ENCODE measurements around the gene RPAIN.
"Not testable (repeated sequence)": the region's sequence is repeated elsewhere in the genome, so short reads cannot be mapped to it uniquely, and the experiment has no call there.

- peak; percentile 50 to 55 for TF ChIP-seq CTCF (conservative IDR thresholded peaks at IDR 0.05; ENCODE audit: low read depth in 2 of 2)
- not testable (repeated sequence) for TF ChIP-seq ETS1 (IDR thresholded peaks at IDR 0.05); JUNB (IDR thresholded peaks at IDR 0.05; ENCODE audit: unreplicated experiment); EZH2 (IDR thresholded peaks at IDR 0.05; ENCODE audit: low read depth, unreplicated experiment); REST (IDR thresholded peaks at IDR 0.05; ENCODE audit: unreplicated experiment); ZNF462 (CRISPR knock-in tag; IDR thresholded peaks at IDR 0.05); POLR2AphosphoS5 (IDR thresholded peaks at IDR 0.05; ENCODE audit: low read depth); EZH2phosphoT487 (IDR thresholded peaks at IDR 0.05; ENCODE audit: unreplicated experiment); ZNF114 (CRISPR knock-in tag; IDR thresholded peaks at IDR 0.05); CREB1 (CRISPR knock-in tag; IDR thresholded peaks at IDR 0.05; ENCODE audit: low read depth); ZNF331 (CRISPR knock-in tag; IDR thresholded peaks at IDR 0.05; ENCODE audit: low read depth); STAT1 (IDR thresholded peaks at IDR 0.05; ENCODE audit: unreplicated experiment); NANOG (IDR thresholded peaks at IDR 0.05; ENCODE audit: borderline replicate concordance)
These were observed 11.3 kb downstream of the RPAIN start for GRCh38 chr17:5431234-5431633.
